Activated naive CD4-positive, alpha-beta T cell treated with anti-CD3 and anti-CD28 coated beads, Interleukin-2, amount 50 U/mL, for 16 hours (primary cell): ENCODE measurements around the gene PSTPIP1.

Experiments used
- DNase-seq: peaks from one replicate; pipeline ENCODE4 v3.0.0-alpha.2; 2020

The PSTPIP1 gene

DNA sequence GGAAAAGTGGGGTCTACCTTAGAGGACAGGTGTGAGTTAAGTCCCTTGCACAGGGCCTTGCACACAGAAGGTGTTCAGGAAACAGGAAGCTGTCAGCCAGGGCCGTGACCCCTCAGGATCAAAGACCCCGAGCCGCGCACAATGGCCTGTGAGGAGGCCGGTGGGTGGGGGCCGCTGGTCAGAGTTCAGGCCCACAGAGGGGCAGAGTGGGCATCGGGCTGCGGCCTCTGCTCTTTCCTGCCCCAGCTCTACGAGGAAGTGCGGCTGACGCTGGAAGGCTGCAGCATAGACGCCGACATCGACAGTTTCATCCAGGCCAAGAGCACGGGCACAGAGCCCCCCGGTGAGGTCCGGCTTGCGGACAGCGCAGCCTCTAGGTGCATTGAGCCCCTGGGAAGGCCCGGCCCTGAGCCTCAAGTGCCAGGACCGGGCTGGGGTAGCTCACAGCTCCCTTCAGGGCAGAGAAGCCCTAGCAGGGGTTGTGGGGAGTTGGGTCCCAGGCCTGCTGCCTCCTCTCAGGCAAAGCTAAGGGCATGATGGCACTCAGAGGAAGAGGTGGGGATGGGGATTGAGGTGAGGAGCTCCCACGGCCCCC lies 37.2 kb downstream of the PSTPIP1 start:
- peak; percentile 9 for DNase-seq

GRCh38 chr15:77032647-77033416 lies 37.9 kb downstream of the PSTPIP1 start:
- no peak for DNase-seq

- DNase-seq: no peak
Observed at GRCh38 chr15:77033417-77033728, 38.4 kb downstream of the PSTPIP1 start.

DNA sequence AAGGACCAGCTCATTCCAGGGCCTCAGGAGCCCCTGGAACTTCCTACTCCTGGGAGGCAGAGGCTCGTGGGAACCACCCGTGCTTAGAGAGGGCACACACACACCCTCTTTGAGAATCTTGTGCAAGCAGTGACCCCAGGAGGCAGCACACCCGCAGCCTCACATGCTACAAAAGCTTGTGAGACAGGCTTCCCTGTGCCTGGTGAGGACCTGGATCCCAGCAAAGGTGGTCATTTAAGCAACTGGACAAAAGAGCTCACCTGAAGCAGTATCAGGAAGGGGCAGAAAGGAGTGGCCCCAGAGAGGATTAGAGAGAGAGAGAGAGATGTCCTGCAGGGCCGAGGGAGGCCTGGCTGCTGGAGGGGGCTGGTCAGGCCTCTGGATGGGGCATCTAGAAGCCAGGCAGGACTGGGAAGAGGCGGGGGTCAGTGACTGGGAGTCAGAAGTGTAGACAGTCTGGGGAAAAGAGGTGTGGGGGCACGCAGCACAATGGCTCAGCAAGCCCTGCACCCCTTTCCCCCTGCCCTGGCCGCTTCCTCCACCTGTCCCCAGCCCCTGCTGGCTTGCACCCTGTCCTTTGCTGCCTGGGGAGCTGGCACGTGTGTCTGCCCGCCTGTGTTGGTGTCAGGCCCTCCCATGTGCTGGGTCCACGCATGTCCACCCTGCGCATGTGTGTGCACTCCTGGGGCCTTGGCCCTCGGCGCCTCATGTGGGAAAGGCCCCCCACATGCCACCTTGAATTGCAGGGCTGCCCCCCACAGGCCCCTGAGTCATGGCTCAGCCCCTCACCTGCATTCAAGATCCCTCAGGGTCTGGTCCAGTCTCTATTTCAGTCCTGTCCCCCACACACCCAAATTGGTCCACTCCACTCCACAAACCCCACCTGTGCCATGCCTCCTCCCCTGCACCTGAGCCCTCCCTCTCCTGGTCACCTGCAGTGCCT lies 39.1 kb downstream of the PSTPIP1 start:
- no peak for DNase-seq

DNA sequence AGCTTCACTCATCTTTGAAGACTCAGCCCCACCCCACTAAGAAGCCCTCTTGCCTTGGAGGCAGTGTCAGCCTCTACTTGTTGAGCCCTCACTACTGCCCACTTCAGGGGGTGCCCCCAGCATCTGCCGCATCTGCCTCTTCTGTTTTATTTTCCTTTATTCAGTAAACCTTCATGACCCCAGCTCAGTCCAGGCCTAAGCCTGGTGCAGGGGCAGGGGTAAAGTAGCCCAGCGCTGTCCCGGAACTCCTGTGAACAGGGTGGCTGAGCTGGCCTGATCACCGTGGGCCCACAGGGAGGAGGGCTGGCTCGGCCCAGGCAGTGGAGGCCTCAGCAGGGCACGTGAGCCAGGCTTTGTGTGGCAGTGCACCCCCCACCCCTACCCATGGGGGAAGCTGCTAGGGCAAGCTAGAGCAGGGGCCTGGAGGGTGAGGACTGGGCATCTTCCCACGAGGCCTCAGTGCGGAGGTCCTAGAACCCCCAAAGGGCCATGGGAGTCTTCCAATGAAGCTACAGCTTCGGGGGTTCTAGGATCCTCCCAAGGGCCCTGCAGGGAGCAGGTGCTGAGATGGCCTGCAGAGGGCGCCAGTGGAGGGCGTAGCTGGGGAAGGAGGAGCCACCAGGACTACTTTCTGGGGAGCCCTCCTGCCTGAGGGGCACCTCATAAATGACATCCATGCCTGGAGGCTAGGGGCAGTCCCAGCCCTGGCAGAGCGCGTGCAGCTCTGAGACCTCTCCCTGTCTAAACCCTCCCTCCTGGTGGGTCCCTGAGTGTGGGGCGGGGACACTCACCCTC lies 40.0 kb downstream of the PSTPIP1 start:
- DNase-seq: peak; percentile 58

DNA sequence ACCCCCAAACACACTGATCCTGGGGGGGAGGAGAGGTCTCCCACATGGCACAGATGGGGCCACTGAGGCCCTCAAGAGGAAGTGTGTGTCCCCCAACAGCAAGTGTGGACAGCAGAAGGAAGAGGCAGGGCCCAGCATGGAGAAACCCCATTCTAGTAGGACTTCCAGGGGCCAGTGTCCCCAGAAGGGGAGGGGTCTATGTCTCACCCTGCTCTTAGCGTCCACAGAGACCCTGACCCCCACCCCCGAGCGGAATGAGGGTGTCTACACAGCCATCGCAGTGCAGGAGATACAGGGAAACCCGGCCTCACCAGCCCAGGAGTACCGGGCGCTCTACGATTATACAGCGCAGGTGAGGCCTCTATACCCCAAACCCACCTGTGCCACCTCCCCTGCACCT lies 40.7 kb downstream of the PSTPIP1 start:
- peak; percentile 9 for DNase-seq

DNA sequence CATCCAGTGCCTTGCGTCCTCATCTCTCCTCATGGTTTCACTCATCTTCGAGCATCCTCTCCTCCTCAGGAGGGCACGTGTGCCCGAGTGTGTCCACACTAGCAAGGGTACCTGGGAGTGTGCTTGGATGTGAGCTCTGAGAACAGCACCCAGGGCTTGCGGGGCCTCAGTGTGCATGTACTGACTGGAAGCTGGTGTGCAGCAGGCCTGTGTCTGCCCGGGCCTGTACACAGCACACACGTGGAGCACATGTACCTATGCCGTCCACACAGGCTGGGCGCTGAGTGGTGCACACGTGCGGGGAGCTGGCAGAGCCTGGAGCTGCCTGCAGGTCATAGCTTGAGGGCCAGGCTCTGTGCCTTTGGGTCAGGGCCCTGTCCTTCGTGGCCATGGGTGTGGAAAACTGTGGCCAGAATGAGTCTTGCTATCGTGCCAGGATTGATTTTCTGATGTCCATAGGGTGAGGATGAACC lies 41.1 kb downstream of the PSTPIP1 start:
- no peak for DNase-seq

DNA sequence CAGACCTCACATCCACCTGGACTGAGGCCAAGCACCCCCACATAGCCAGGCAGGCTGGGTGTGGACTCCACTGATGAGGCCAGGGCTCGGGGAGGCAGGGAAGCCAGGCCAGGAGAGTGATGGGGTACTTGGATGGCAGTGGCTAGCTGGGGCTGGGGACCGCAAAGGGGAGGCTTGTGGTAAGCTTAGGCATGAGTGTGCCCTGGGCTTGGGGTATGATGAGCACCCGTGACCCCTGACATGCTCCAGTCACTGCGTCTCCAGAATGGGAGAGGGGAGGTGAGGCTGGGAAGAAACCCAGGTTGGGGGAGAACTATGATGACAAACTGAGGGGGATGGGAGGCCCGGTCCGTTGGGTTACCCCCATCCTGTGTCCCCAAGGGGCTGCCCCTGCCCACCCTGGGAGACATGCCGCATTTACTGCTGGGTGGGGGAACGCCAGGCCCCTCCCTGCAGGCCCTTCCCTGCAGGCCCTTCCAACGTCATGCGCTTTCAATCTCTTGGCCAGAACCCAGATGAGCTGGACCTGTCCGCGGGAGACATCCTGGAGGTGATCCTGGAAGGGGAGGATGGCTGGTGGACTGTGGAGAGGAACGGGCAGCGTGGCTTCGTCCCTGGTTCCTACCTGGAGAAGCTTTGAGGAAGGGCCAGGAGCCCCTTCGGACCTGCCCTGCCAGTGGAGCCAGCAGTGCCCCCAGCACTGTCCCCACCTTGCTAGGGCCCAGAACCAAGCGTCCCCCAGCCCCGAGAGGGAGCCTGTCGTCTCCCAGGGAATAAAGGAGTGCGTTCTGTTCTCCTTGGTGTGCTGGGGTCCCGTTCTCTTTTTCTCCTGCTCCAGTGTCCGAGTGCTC lies 41.8 kb downstream of the PSTPIP1 start:
- no peak for DNase-seq

DNA sequence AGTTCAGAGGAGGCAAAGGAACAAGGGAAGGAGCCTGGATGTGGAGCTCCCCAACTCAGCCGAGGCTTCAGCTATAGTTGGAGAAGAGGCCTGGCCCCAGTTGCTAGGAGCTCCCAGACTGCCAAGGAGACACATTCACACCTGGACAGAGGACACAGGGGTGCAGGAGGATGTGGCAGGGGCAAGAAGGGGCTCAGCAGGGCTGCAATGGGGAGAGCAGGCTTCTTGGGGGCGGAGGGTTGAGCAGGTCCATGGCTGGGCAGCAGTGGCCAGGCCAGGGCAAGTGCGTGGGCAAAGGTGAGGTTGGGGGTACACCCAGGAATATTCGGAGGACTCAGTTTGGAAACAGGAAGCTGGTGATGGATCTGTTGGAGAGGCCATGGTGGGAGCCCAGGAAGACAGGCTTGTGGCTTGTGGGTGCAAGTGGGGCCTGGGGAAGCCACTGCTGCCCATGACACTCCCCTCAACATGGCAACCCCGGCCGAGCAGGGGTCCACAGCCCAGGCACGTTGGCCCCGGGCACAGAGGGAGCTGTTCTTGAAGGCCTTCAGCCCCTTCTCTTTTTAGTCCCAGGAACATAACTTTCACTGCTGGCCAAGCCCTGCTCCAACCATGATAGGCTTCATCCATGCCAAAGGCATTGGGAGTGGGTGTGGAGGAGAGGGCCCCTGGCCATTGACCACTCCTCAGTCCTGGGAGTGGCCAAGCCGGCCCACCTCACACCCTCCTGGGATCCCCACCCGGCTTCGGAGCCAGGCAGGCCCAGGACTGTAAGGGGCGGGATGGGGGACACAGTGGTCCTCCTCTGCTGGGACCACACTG lies 42.7 kb downstream of the PSTPIP1 start:
- DNase-seq: peak; percentile 9

- no peak for DNase-seq
Observed at GRCh38 chr15:77038312-77039216, 43.6 kb downstream of the PSTPIP1 start.

- no peak for DNase-seq
Observed at GRCh38 chr15:77039217-77039533, 44.2 kb downstream of the PSTPIP1 start.

GRCh38 chr15:77039848-77040247 lies 44.9 kb downstream of the PSTPIP1 start:
- no peak for DNase-seq

GRCh38 chr15:77040673-77041072 lies 45.7 kb downstream of the PSTPIP1 start:
- DNase-seq: no peak

GRCh38 chr15:77042245-77042919 lies 47.5 kb downstream of the PSTPIP1 start:
- no peak for DNase-seq

DNA sequence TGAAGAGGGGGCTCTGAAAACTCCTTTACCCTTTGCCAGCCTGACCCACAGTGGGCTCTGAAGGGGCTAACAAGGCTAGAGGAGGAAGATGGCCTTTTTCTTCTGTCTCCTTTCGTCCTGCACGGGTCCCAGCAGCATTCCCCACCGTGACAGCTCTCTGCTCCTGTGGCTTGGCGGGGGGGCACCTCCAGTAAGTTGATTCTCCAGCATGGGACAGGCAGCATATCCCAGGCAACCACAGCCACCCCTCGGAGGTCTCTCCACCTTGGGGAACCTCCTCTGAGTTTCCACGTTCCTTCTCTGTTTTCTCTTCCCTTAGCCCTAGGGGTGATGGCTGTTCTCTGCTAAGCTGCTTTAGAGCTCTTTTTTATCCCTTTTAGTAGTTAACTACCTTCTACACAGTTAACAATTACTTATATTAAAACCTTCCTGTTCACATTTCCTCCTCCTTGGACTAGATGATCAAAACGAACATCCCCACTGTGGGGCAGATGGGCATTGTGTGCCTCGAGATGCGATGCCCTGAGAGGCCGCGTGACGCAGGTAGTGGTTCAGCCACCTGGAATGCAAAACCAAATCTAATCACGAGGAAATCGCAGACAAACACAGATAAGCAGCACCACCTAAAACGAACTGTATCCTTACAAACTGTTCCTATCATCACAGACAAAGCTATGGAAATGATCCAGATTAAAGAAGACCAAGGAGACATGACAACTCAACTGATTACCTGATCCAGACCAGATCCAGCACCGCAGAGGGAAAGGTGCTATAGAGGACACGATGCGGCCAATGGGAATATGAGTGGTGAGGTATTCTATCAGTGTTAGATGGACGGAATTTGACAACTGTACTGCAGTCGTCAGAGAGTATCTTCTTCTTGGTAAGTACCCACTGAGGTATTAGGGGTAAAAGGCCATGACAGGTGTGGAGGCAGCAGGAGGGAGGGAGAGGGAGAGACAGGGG lies 48.3 kb downstream of the PSTPIP1 start:
- no peak for DNase-seq

- DNase-seq: no peak
Observed at GRCh38 chr15:77044228-77045042, 49.5 kb downstream of the PSTPIP1 start.

DNA sequence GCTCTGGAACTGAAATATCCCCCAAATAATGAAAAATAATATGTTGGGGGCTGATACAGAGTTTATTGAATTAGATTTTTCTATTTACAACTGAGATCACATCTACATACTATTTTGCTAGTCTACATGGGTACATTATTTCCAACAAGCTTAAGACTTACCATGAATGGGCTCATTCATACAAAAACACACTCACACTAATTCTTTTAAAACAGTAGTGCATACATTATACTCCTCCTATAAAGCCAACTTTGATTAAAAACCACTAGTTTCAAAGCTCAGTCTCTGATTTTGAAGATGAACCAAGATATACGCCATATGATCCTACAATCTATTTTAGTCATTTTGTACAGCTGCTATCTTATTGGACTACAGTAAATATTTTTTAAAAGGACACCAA lies 51.1 kb downstream of the PSTPIP1 start:
- DNase-seq: no peak
